ENCODE data around the gene PLS3. TPM values are rescaled to one million over a fixed set of nuclear protein-coding genes. Genes with fewer than 3 reads are reported as not detected.

Gene PLS3
- total RNA-seq, 2 donors from 2014 or later: 1.0 TPM; not detected in 1

GRCh38 chrX:115549008-115549407 is 12.0 kb upstream of the PLS3 start:
- no peak overlapping the region for H3K27ac Mint-ChIP-seq
- no peaks in the 10 kb centered on the region for H3K27me3 Mint-ChIP-seq
- no peaks in the 10 kb centered on the region for H3K9me3 ChIP-seq (ENCODE audit: control insufficient read depth, low read length, poor library complexity, severe bottlenecking)
- H3K4me3 Mint-ChIP-seq: no peak overlapping the region
- ATAC-seq: no peak
- H3K36me3 Mint-ChIP-seq (ENCODE audit: low read depth): no peaks in the 10 kb centered on the region
- no peak for DNase-seq
- no peaks in the 10 kb centered on the region for H3K4me1 Mint-ChIP-seq

GRCh38 chrX:115553171-115553570 is 7.8 kb upstream of the PLS3 start:
- no peaks in the 10 kb centered on the region for H3K9me3 ChIP-seq (ENCODE audit: control insufficient read depth, low read length, poor library complexity, severe bottlenecking)
- H3K4me1 Mint-ChIP-seq: no peaks in the 10 kb centered on the region
- no peak overlapping the region for H3K27ac Mint-ChIP-seq
- no peak for DNase-seq
- H3K4me3 Mint-ChIP-seq: no peak overlapping the region
- no peak for ATAC-seq
- no peaks in the 10 kb centered on the region for H3K36me3 Mint-ChIP-seq (ENCODE audit: low read depth)
- no peaks in the 10 kb centered on the region for H3K27me3 Mint-ChIP-seq

GRCh38 chrX:115559672-115560071 is 1.3 kb upstream of the PLS3 start:
- H3K4me1 Mint-ChIP-seq: peaks cover 2% of the 10 kb centered on the region
- no peak overlapping the region for H3K27ac Mint-ChIP-seq
- H3K27me3 Mint-ChIP-seq: peaks cover 20% of the 10 kb centered on the region
- H3K4me3 Mint-ChIP-seq: no peak overlapping the region
- ATAC-seq (no peak), DNase-seq (no peak)
- no peaks in the 10 kb centered on the region for H3K36me3 Mint-ChIP-seq (ENCODE audit: low read depth)
- no peaks in the 10 kb centered on the region for H3K9me3 ChIP-seq (ENCODE audit: control insufficient read depth, low read length, poor library complexity, severe bottlenecking)

- H3K27ac Mint-ChIP-seq: no peak overlapping the region
- no peaks in the 10 kb centered on the region for H3K36me3 Mint-ChIP-seq (ENCODE audit: low read depth)
- H3K27me3 Mint-ChIP-seq: peaks cover 21% of the 10 kb centered on the region
- no peak overlapping the region for H3K4me3 Mint-ChIP-seq
- DNase-seq: no peak
- H3K9me3 ChIP-seq (ENCODE audit: control insufficient read depth, low read length, poor library complexity, severe bottlenecking): no peaks in the 10 kb centered on the region
- peaks cover 2% of the 10 kb centered on the region for H3K4me1 Mint-ChIP-seq
- ATAC-seq: no peak
These were observed 580 bp upstream of the PLS3 start for GRCh38 chrX:115560211-115560977.

- no peaks in the 10 kb centered on the region for H3K9me3 ChIP-seq (ENCODE audit: control insufficient read depth, low read length, poor library complexity, severe bottlenecking)
- Mint-ChIP-seq H3K4me1 (peaks cover 2% of the 10 kb centered on the region), H3K4me3 (no peak overlapping the region), H3K27me3 (peaks cover 21% of the 10 kb centered on the region), H3K27ac (no peak overlapping the region), H3K36me3 (ENCODE audit: low read depth) (no peaks in the 10 kb centered on the region)
- no peak for DNase-seq
- no peak for ATAC-seq
These were observed 868 bp downstream of the PLS3 start for GRCh38 chrX:115561605-115562479.

- H3K27ac Mint-ChIP-seq: no peak overlapping the region
- no peak for ATAC-seq
- H3K4me1 Mint-ChIP-seq: peaks cover 2% of the 10 kb centered on the region
- H3K27me3 Mint-ChIP-seq: peaks cover 21% of the 10 kb centered on the region
- H3K9me3 ChIP-seq (ENCODE audit: control insufficient read depth, low read length, poor library complexity, severe bottlenecking): no peaks in the 10 kb centered on the region
- no peaks in the 10 kb centered on the region for H3K36me3 Mint-ChIP-seq (ENCODE audit: low read depth)
- no peak overlapping the region for H3K4me3 Mint-ChIP-seq
- DNase-seq: no peak
These were observed 1.5 kb downstream of the PLS3 start for GRCh38 chrX:115562480-115562847.

GRCh38 chrX:115563633-115564162 is 2.7 kb downstream of the PLS3 start:
- ATAC-seq: no peak
- Mint-ChIP-seq H3K27me3 (peaks cover 21% of the 10 kb centered on the region), H3K36me3 (ENCODE audit: low read depth) (no peaks in the 10 kb centered on the region)

GRCh38 chrX:115564243-115564642 is 3.3 kb downstream of the PLS3 start:
- Mint-ChIP-seq H3K27me3 (peaks cover 21% of the 10 kb centered on the region), H3K27ac (no peak overlapping the region)

More at GRCh38 chrX:115563633-115564162, 2.7 kb downstream of the PLS3 start:
- DNase-seq: no peak
- peaks cover 2% of the 10 kb centered on the region for H3K4me1 Mint-ChIP-seq
- H3K27ac Mint-ChIP-seq: no peak overlapping the region
- H3K4me3 Mint-ChIP-seq: no peak overlapping the region
- H3K9me3 ChIP-seq (ENCODE audit: control insufficient read depth, low read length, poor library complexity, severe bottlenecking): no peaks in the 10 kb centered on the region

GRCh38 chrX:115565888-115566287 is 4.9 kb downstream of the PLS3 start:
- no peak overlapping the region for H3K27ac Mint-ChIP-seq
- ATAC-seq: no peak
- no peaks in the 10 kb centered on the region for H3K9me3 ChIP-seq (ENCODE audit: control insufficient read depth, low read length, poor library complexity, severe bottlenecking)
- DNase-seq: no peak
- H3K27me3 Mint-ChIP-seq: peaks cover 21% of the 10 kb centered on the region
- no peak overlapping the region for H3K4me3 Mint-ChIP-seq
- H3K4me1 Mint-ChIP-seq: peaks cover 2% of the 10 kb centered on the region
- no peaks in the 10 kb centered on the region for H3K36me3 Mint-ChIP-seq (ENCODE audit: low read depth)

More at GRCh38 chrX:115564243-115564642, 3.3 kb downstream of the PLS3 start:
- H3K9me3 ChIP-seq (ENCODE audit: control insufficient read depth, low read length, poor library complexity, severe bottlenecking): no peaks in the 10 kb centered on the region
- ATAC-seq: no peak
- DNase-seq: no peak
- peaks cover 2% of the 10 kb centered on the region for H3K4me1 Mint-ChIP-seq
- no peak overlapping the region for H3K4me3 Mint-ChIP-seq
- H3K36me3 Mint-ChIP-seq (ENCODE audit: low read depth): no peaks in the 10 kb centered on the region

- ATAC-seq: no peak
- Mint-ChIP-seq H3K4me1 (no peaks in the 10 kb centered on the region), H3K27ac (no peak overlapping the region)
These were observed 10.7 kb downstream of the PLS3 start for GRCh38 chrX:115571712-115572111.

GRCh38 chrX:115573185-115573584 is 12.2 kb downstream of the PLS3 start:
- H3K27ac Mint-ChIP-seq: no peak overlapping the region
- ATAC-seq (no peak), DNase-seq (no peak)
- H3K27me3 Mint-ChIP-seq: no peaks in the 10 kb centered on the region
- no peaks in the 10 kb centered on the region for H3K36me3 Mint-ChIP-seq (ENCODE audit: low read depth)
- H3K4me1 Mint-ChIP-seq: no peaks in the 10 kb centered on the region
- H3K9me3 ChIP-seq (ENCODE audit: control insufficient read depth, low read length, poor library complexity, severe bottlenecking): no peaks in the 10 kb centered on the region
- H3K4me3 Mint-ChIP-seq: no peak overlapping the region

More at GRCh38 chrX:115571712-115572111, 10.7 kb downstream of the PLS3 start:
- no peaks in the 10 kb centered on the region for H3K9me3 ChIP-seq (ENCODE audit: control insufficient read depth, low read length, poor library complexity, severe bottlenecking)
- no peak for DNase-seq
- no peak overlapping the region for H3K4me3 Mint-ChIP-seq
- no peaks in the 10 kb centered on the region for H3K27me3 Mint-ChIP-seq
- no peaks in the 10 kb centered on the region for H3K36me3 Mint-ChIP-seq (ENCODE audit: low read depth)

- no peaks in the 10 kb centered on the region for H3K9me3 ChIP-seq (ENCODE audit: control insufficient read depth, low read length, poor library complexity, severe bottlenecking)
- ATAC-seq (no peak), DNase-seq (no peak)
- Mint-ChIP-seq H3K4me1 (no peaks in the 10 kb centered on the region), H3K36me3 (ENCODE audit: low read depth) (no peaks in the 10 kb centered on the region), H3K27ac (no peak overlapping the region), H3K4me3 (no peak overlapping the region), H3K27me3 (no peaks in the 10 kb centered on the region)
These were observed 15.7 kb downstream of the PLS3 start for GRCh38 chrX:115576676-115577075.

GRCh38 chrX:115579327-115579726 is 18.4 kb downstream of the PLS3 start:
- no peaks in the 10 kb centered on the region for H3K9me3 ChIP-seq (ENCODE audit: control insufficient read depth, low read length, poor library complexity, severe bottlenecking)
- Mint-ChIP-seq H3K27me3 (no peaks in the 10 kb centered on the region), H3K36me3 (ENCODE audit: low read depth) (no peaks in the 10 kb centered on the region), H3K4me3 (no peak overlapping the region), H3K27ac (no peak overlapping the region), H3K4me1 (no peaks in the 10 kb centered on the region)
- ATAC-seq: no peak
- no peak for DNase-seq

Measured in T-helper 17 cell (primary cell).